Stimulated activated naive CD8-positive, alpha-beta T cell treated with anti-CD3 and anti-CD28 coated beads, Interleukin-15, Interleukin-2, amounts not matched to agents 100 U/mL and 50 U/mL, for 24 hours (primary cell): ENCODE results near the gene SCP2.
A peak's percentile ranks its signal among the peaks of the same experiment; 100 is the strongest.

Source experiments
- ATAC-seq: fragments of 150-1000 bp; cut with Tn5 transposase; one replicate; pipeline ENCODE4 v1.10.0; 2021
- DNase-seq: peaks from one replicate; pipeline ENCODE4 v3.0.0; 2021

Gene SCP2

GRCh38 chr1:52927212-52928014 is at the start of gene SCP2:
Gene SCP2, plus strand, starts transcription at chr1:52927276. Its CDS starts 121 bp downstream, at chr1:52927397.
- peak; percentile 86 for ATAC-seq
- peak; percentile 77 for DNase-seq

GRCh38 chr1:52877554-52877953 is 49.5 kb upstream of the SCP2 start:
- DNase-seq (no peak), ATAC-seq (no peak)

GRCh38 chr1:52880206-52880605 is 46.9 kb upstream of the SCP2 start:
- ATAC-seq (no peak), DNase-seq (no peak)

- no peak for ATAC-seq
- DNase-seq, result no peak
These were observed 39.6 kb upstream of the SCP2 start for GRCh38 chr1:52887483-52887882.

GRCh38 chr1:52892424-52893215 is 34.5 kb upstream of the SCP2 start:
- ATAC-seq (no peak), DNase-seq (no peak)

GRCh38 chr1:52899445-52899894 is 27.6 kb upstream of the SCP2 start:
- ATAC-seq (no peak), DNase-seq (no peak)

- no peak for DNase-seq
- ATAC-seq, result no peak
These were observed 26.7 kb upstream of the SCP2 start for GRCh38 chr1:52900402-52900801.

GRCh38 chr1:52901384-52901783 is 25.7 kb upstream of the SCP2 start:
- no peak for ATAC-seq
- no peak for DNase-seq

GRCh38 chr1:52904208-52904926 is 22.7 kb upstream of the SCP2 start:
- ATAC-seq, result no peak

GRCh38 chr1:52904927-52905698 is 22.0 kb upstream of the SCP2 start:
- DNase-seq, result peak; percentile 44
- peak; percentile 84 for ATAC-seq

More at GRCh38 chr1:52904208-52904926, 22.7 kb upstream of the SCP2 start:
- DNase-seq, result no peak

- DNase-seq (no peak), ATAC-seq (no peak)
These were observed 20.9 kb upstream of the SCP2 start for GRCh38 chr1:52906135-52906603.

GRCh38 chr1:52907068-52907811 is 19.8 kb upstream of the SCP2 start:
- DNase-seq, result no peak
- ATAC-seq, result no peak

- no peak for ATAC-seq
- DNase-seq, result no peak
These were observed 19.3 kb upstream of the SCP2 start for GRCh38 chr1:52907812-52908153.

- no peak for DNase-seq
- no peak for ATAC-seq
These were observed 15.5 kb upstream of the SCP2 start for GRCh38 chr1:52911541-52911940.

GRCh38 chr1:52913014-52913413 is 14.1 kb upstream of the SCP2 start:
- DNase-seq (no peak), ATAC-seq (no peak)

- DNase-seq (no peak), ATAC-seq (no peak)
These were observed 13.5 kb upstream of the SCP2 start for GRCh38 chr1:52913537-52913936.

- DNase-seq, result no peak
- ATAC-seq, result no peak
These were observed 12.6 kb upstream of the SCP2 start for GRCh38 chr1:52914463-52914862.

GRCh38 chr1:52915211-52915854 is 11.7 kb upstream of the SCP2 start:
- ATAC-seq (no peak), DNase-seq (no peak)

GRCh38 chr1:52915855-52916220 is 11.2 kb upstream of the SCP2 start:
- DNase-seq, result no peak
- no peak for ATAC-seq

- ATAC-seq (no peak), DNase-seq (no peak)
These were observed 10.7 kb upstream of the SCP2 start for GRCh38 chr1:52916241-52916975.
